ENCODE measurements around the gene KLF4.

The KLF4 gene

GRCh38 chr9:107484117-107484723, 5.3 kb downstream of the KLF4 start:
- Histone ChIP-seq H3K36me3 (replicated peaks) (no peaks in the 10 kb centered on the region), H3K27me3 (replicated peaks) (peaks cover 1% of the 10 kb centered on the region), H3K27ac (no peak overlapping the region), H3K4me3 (ENCODE audit: low read depth, low read length) (no peak overlapping the region)
- DNase-seq, result peak; percentile 71
- peak; percentile 64 for TF ChIP-seq CTCF (IDR thresholded peaks at IDR 0.05; ENCODE audit: low read depth, low read length, missing control alignments)
- in situ Hi-C loops (cut with HindIII; ENCODE audit: low pct_ligation_motif_present, low sequenced_read_pairs), result no loop called here

GRCh38 chr9:107483666-107484065, 5.9 kb downstream of the KLF4 start:
- no peak for DNase-seq
- no peaks in the 10 kb centered on the region for H3K36me3 ChIP-seq (replicated peaks)
- no peak for TF ChIP-seq CTCF (IDR thresholded peaks at IDR 0.05; ENCODE audit: low read depth, low read length, missing control alignments)
- H3K27me3 ChIP-seq (replicated peaks), result no peaks in the 10 kb centered on the region
- H3K27ac ChIP-seq, result no peak overlapping the region
- in situ Hi-C loops (cut with HindIII; ENCODE audit: low pct_ligation_motif_present, low sequenced_read_pairs), result no loop called here
- H3K4me3 ChIP-seq (ENCODE audit: low read depth, low read length), result no peak overlapping the region

GRCh38 chr9:107481035-107481434, 8.5 kb downstream of the KLF4 start:
- H3K27ac ChIP-seq, result no peak overlapping the region

GRCh38 chr9:107480386-107480789, 9.2 kb downstream of the KLF4 start:
- no peak for TF ChIP-seq CTCF (IDR thresholded peaks at IDR 0.05; ENCODE audit: low read depth, low read length, missing control alignments)
- Histone ChIP-seq H3K36me3 (replicated peaks) (no peaks in the 10 kb centered on the region), H3K27me3 (replicated peaks) (no peaks in the 10 kb centered on the region), H3K4me3 (ENCODE audit: low read depth, low read length) (no peak overlapping the region), H3K27ac (no peak overlapping the region)
- in situ Hi-C loops (cut with HindIII; ENCODE audit: low pct_ligation_motif_present, low sequenced_read_pairs), result no loop called here
- DNase-seq, result no peak

More at GRCh38 chr9:107481035-107481434, 8.5 kb downstream of the KLF4 start:
- Histone ChIP-seq H3K27me3 (replicated peaks) (no peaks in the 10 kb centered on the region), H3K4me3 (ENCODE audit: low read depth, low read length) (no peak overlapping the region), H3K36me3 (replicated peaks) (no peaks in the 10 kb centered on the region)
- DNase-seq, result no peak
- no peak for TF ChIP-seq CTCF (IDR thresholded peaks at IDR 0.05; ENCODE audit: low read depth, low read length, missing control alignments)
- in situ Hi-C loops (cut with HindIII; ENCODE audit: low pct_ligation_motif_present, low sequenced_read_pairs), result no loop called here

GRCh38 chr9:107478805-107479204, 10.8 kb downstream of the KLF4 start:
- no peak for TF ChIP-seq CTCF (IDR thresholded peaks at IDR 0.05; ENCODE audit: low read depth, low read length, missing control alignments)
- Histone ChIP-seq H3K36me3 (replicated peaks) (no peaks in the 10 kb centered on the region), H3K27me3 (replicated peaks) (no peaks in the 10 kb centered on the region), H3K4me3 (ENCODE audit: low read depth, low read length) (no peak overlapping the region), H3K27ac (no peak overlapping the region)
- DNase-seq, result no peak
- in situ Hi-C loops (cut with HindIII; ENCODE audit: low pct_ligation_motif_present, low sequenced_read_pairs), result no loop called here

GRCh38 chr9:107474124-107474523, 15.4 kb downstream of the KLF4 start:
- no peaks in the 10 kb centered on the region for H3K36me3 ChIP-seq (replicated peaks)
- no peak overlapping the region for H3K4me3 ChIP-seq (ENCODE audit: low read depth, low read length)
- H3K27ac ChIP-seq, result no peak overlapping the region
- in situ Hi-C loops (cut with HindIII; ENCODE audit: low pct_ligation_motif_present, low sequenced_read_pairs), result no loop called here
- no peak for DNase-seq
- TF ChIP-seq CTCF (IDR thresholded peaks at IDR 0.05; ENCODE audit: low read depth, low read length, missing control alignments), result no peak
- no peaks in the 10 kb centered on the region for H3K27me3 ChIP-seq (replicated peaks)

Measured in brain microvascular endothelial cell (primary cell).